Measurements from ENCODE around the gene TBL1X.

- TF ChIP-seq CTCF (IDR thresholded peaks at IDR 0.05) (no peak), POLR2A (IDR thresholded peaks at IDR 0.05) (peak; percentile 24)
Measured at GRCh38 chrX:9464435-9465371, at the start of gene TBL1X.
